Erythroblast (primary cell): ENCODE data around the gene DUSP14.
"Not testable (repeated sequence)": the region's sequence is repeated elsewhere in the genome, so short reads cannot be mapped to it uniquely, and the experiment has no call there.

Experiments
- DNase-seq, 2 experiments: peaks; one replicate each; lab custom pipeline; 2025; lab: John Stamatoyannopoulos, UW
- GATA1 ChIP-seq: IDR thresholded peaks from 2 replicates; pipeline ENCODE4 v1.6.1; 2011; ENCODE audit warnings: low read depth, mild to moderate bottlenecking, control low read depth, low read length, moderate library complexity
- POLR2A ChIP-seq: IDR thresholded peaks from 2 replicates; pipeline ENCODE4 v1.6.1; 2011; ENCODE audit warnings: mild to moderate bottlenecking, low read length

The DUSP14 gene

DNA sequence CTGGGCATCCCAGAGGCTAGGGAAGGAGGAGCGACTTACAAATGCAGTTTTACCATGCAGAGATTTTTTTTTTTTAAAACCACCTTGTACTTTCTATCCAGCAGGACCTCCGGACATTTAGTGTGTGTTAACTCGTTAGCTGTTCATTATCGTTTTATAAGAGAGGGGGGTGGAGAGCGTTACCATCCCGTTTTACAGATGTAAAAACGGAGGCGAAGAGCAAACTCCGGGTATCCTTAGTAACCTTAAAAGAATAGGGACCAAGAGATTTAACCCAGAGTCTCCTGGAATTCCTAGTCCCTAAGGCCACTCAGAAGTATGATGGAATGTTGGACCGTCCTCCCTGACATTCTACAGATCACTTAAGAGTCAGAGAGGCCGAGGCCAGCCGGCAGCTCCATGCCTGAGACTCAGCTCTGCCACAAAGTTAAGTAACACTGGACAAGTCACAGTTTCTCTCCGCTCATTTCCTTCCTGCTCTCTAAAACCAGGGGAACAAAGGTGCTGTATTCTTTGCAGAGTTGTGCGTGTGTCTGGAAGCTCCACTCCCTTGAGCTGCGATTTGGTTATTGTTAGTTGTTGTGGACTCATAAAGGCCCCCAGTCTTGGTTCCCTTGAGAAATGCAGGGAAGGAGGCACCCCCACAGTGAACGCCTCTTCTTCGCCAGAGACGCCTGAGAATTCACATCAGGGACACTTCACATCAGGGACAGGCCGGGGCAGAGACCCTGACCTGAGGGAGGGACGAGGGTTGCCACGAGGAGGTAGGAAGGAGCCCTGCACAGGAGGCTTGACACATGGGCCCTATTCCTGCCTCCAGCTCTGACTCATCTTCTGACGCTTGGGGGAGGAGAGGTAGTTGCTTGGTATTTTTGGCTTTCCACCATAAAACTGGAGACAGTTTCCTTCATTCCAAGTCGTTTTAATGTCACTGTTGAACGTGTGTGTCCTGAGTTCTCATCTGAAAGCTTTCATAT is 1.2 kb downstream of the DUSP14 start:
- DNase-seq: peak; percentile 24 to 41
- TF ChIP-seq POLR2A: no peak

DNA sequence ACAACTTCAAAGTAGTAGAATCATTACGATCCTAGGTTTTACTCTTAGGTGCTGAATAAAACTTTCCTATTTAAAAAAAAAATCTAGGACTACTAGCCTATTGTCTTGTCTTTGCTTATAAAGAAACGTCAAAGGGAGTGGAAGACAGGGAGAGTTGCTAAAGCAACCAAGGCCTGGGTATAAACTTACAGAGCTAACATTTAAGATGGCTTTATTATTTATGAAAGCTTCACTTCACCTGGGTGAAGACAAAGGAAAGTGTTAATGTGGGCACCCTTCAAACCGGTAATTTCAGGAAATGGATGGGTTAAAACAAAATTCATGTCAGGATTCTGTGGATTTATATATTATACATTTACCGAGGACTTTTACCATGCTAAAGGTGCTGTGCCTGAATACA is 2.5 kb downstream of the DUSP14 start:
- DNase-seq: no peak
- TF ChIP-seq POLR2A (no peak), GATA1 (no peak)

- no peak for TF ChIP-seq GATA1
- TF ChIP-seq POLR2A: no peak
- no peak for DNase-seq
Observed at GRCh38 chr17:37493249-37494027, 3.7 kb downstream of the DUSP14 start.

DNA sequence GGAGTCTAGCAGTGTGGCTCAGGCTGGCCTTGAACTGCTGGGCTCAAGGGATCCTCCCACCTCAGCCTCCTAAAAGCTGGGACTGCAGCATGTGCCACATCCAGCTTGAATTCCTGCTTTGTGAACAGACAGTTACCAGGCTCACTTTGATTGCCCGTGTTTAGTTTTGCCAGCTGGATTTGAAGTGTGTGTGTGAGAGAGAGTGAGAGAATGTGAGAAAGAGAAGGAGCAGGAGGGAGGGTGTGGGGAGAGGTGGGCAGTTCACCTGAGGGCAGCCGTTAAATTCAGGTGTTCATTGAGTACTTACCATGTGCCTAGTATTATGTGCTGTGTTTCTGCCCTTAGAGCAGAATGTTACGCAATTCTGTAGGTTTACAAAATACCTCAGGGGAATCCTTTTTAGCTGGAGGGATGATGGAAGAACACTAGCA is 4.7 kb downstream of the DUSP14 start:
- no peak for DNase-seq
- no peak for TF ChIP-seq GATA1
- TF ChIP-seq POLR2A: no peak

GRCh38 chr17:37494971-37495370 is 5.3 kb downstream of the DUSP14 start:
- no peak for TF ChIP-seq POLR2A
- DNase-seq: no peak

DNA sequence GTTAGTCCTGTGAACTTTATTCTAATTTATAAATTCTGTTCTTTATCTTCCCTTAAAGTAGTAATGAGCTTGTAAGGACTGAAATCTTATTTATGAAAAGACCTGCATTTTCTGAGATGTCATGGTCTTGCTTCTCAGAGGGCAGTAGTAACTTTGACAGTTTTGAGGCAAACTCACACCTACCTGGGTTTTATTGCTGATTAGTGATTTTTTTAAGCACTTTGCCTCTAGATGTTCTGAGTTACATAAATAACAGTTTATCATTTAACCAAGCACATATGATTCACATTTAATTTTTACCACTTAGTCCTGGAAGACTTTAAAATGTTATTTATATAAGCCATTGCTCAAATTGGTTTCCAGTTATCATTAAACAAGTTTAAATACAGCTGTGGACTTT is 10.7 kb downstream of the DUSP14 start:
- TF ChIP-seq GATA1: no peak
- no peak for TF ChIP-seq POLR2A
- no peak for DNase-seq

GRCh38 chr17:37502009-37502936 is 12.6 kb downstream of the DUSP14 start:
- DNase-seq: no peak
- TF ChIP-seq GATA1: no peak

GRCh38 chr17:37503148-37503547 is 13.5 kb downstream of the DUSP14 start:
- no peak for DNase-seq
- TF ChIP-seq POLR2A (no peak), GATA1 (no peak)

- TF ChIP-seq POLR2A (no peak), GATA1 (no peak)
- no peak for DNase-seq
Observed at GRCh38 chr17:37505333-37505732, 15.6 kb downstream of the DUSP14 start.

DNA sequence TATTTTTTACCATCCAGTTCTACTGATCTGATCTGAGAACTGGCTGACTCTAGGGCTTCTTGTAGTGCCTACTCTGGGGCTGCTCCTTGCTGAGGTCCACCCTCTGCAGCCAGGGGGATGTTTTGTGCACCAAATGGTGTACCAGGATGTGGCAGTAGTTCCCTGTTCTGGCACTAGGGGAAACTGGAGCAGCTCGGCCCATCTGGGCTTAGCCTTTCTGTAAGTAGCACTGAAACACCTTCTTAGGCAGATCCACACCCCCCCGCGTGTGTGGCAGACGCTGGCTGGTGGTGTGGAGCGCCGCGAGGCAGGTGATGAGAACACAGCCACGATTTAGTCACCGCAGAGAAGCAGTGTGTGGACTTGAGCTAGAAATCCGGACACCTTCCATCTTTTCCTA is 17.0 kb downstream of the DUSP14 start:
- DNase-seq: peak; percentile 35 to 38
- TF ChIP-seq POLR2A (no peak), GATA1 (no peak)

GRCh38 chr17:37507111-37507510 is 17.4 kb downstream of the DUSP14 start:
- no peak for TF ChIP-seq POLR2A
- TF ChIP-seq GATA1: no peak
- no peak for DNase-seq

GRCh38 chr17:37510056-37510455 is 20.4 kb downstream of the DUSP14 start:
- no peak for DNase-seq
- no peak for TF ChIP-seq POLR2A

GRCh38 chr17:37511642-37512041 is 22.0 kb downstream of the DUSP14 start:
- DNase-seq: not testable (repeated sequence)

DNA sequence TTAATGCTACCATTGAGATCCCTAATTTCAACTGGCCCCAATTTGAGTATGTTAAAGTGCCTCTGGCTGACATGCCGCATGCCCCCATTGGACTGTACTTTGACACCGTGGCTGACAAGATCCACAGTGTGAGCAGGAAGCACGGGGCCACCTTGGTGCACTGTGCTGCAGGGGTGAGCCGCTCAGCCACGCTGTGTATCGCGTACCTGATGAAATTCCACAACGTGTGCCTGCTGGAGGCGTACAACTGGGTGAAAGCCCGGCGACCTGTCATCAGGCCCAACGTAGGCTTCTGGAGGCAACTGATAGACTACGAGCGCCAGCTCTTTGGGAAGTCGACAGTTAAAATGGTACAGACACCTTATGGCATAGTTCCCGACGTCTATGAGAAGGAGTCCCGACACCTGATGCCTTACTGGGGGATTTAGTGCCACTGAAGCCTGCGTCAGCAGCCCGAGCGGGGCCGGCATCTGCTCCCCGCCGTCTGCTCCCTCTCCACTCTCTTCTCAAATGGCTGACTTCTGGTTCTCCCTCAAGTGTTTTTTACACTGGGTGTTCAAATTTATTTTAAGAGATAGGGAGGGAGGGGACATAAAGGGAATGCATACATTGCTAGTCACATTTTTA is 22.9 kb downstream of the DUSP14 start:
- DNase-seq: no peak

More for the DNA sequence above, 22.9 kb downstream of the DUSP14 start:
- no peak for TF ChIP-seq GATA1
